WTC11 (cell line): ENCODE data around the gene GALNT6.

Experiments
- ATF3 ChIP-seq: sonication (generic); formaldehyde crosslinking; conservative IDR thresholded peaks from 2 replicates; pipeline ENCODE4 v1.8.1; 2022; ENCODE audit warnings: mild to moderate bottlenecking, missing genetic modification reagents
- CREB1 ChIP-seq: sonication (generic); formaldehyde crosslinking; IDR thresholded peaks from 2 replicates; pipeline ENCODE4 v1.8.0; 2023; ENCODE audit warnings: mild to moderate bottlenecking, missing genetic modification reagents
- CTCF ChIP-seq: fragments of 200-600 bp; IDR thresholded peaks from 2 replicates; pipeline ENCODE4 v1.8.0; 2022; ENCODE audit warnings: antibody characterized with exemption
- GABPB1 ChIP-seq: sonication (generic); formaldehyde crosslinking; IDR thresholded peaks from 2 replicates; pipeline ENCODE4 v1.8.1; 2023; ENCODE audit warnings: mild to moderate bottlenecking, missing genetic modification reagents
- HMGXB4 ChIP-seq: sonication (generic); formaldehyde crosslinking; IDR thresholded peaks from 2 replicates; pipeline ENCODE4 v1.8.1; 2023; ENCODE audit warnings: mild to moderate bottlenecking, moderate library complexity, missing genetic modification reagents
- MAX ChIP-seq: sonication (generic); formaldehyde crosslinking; IDR thresholded peaks from 2 replicates; pipeline ENCODE4 v1.8.0; 2022; ENCODE audit warnings: mild to moderate bottlenecking, missing genetic modification reagents
- NFYB ChIP-seq: sonication (generic); formaldehyde crosslinking; conservative IDR thresholded peaks from 2 replicates; pipeline ENCODE4 v1.8.0; 2022; ENCODE audit warnings: low read depth, missing genetic modification reagents
- SMAD4 ChIP-seq: sonication (generic); formaldehyde crosslinking; IDR thresholded peaks from 2 replicates; pipeline ENCODE4 v1.8.0; 2022; ENCODE audit warnings: mild to moderate bottlenecking, missing genetic modification reagents
- SP1 ChIP-seq: sonication (generic); formaldehyde crosslinking; conservative IDR thresholded peaks from 2 replicates; pipeline ENCODE4 v1.8.1; 2022; ENCODE audit warnings: missing genetic modification reagents
- TEAD4 ChIP-seq: sonication (generic); formaldehyde crosslinking; IDR thresholded peaks from 2 replicates; pipeline ENCODE4 v1.8.0; 2022; ENCODE audit warnings: mild to moderate bottlenecking, missing genetic modification reagents
- USF1 ChIP-seq: sonication (generic); formaldehyde crosslinking; IDR thresholded peaks from 2 replicates; pipeline ENCODE4 v1.8.0; 2022; ENCODE audit warnings: mild to moderate bottlenecking, missing genetic modification reagents
- ZNF532 ChIP-seq: fragments of 250-450 bp; sonication (Bioruptor Pico); IDR thresholded peaks from 2 replicates; pipeline ENCODE4 v1.9.0; 2021; ENCODE audit warnings: mild to moderate bottlenecking, borderline replicate concordance
- TF ChIP-seq, protein P1 (sequence below): sonication (generic); formaldehyde crosslinking; IDR thresholded peaks from 2 replicates; pipeline ENCODE4 v1.8.0; 2022; ENCODE audit warnings: mild to moderate bottlenecking, missing genetic modification reagents

GRCh38 chr12:51361161-51362016 is 29.8 kb downstream of the GALNT6 start:
- TF ChIP-seq MAX (CRISPR knock-in tag), result no peak
- TF ChIP-seq CTCF, result no peak
- no peak for TF ChIP-seq CREB1 (CRISPR knock-in tag)
- no peak for TF ChIP-seq SP1 (CRISPR knock-in tag)
- no peak for TF ChIP-seq SMAD4 (CRISPR knock-in tag)
- no peak for TF ChIP-seq TEAD4 (CRISPR knock-in tag)
- TF ChIP-seq ZNF532 (CRISPR knock-in tag), result no peak
- TF ChIP-seq ATF3, result no peak
- no peak for TF ChIP-seq NFYB
- TF ChIP-seq USF1 (CRISPR knock-in tag), result no peak
- TF ChIP-seq GABPB1 (CRISPR knock-in tag), result no peak
- no peak for TF ChIP-seq HMGXB4 (CRISPR knock-in tag)
- TF ChIP-seq, protein P1, sequence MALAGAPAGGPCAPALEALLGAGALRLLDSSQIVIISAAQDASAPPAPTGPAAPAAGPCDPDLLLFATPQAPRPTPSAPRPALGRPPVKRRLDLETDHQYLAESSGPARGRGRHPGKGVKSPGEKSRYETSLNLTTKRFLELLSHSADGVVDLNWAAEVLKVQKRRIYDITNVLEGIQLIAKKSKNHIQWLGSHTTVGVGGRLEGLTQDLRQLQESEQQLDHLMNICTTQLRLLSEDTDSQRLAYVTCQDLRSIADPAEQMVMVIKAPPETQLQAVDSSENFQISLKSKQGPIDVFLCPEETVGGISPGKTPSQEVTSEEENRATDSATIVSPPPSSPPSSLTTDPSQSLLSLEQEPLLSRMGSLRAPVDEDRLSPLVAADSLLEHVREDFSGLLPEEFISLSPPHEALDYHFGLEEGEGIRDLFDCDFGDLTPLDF (CRISPR knock-in tag), result no peak
